HepG2 (cell line): ENCODE results near the gene R3HDM1. TPM values are rescaled to one million over a fixed set of nuclear protein-coding genes. Genes with fewer than 3 reads are reported as not detected.

Source experiments
- ATAC-seq: fragments of 200-7000 bp; cut with Tn5 transposase; 3 replicates; pipeline ENCODE4 v1.9.1; 2020; ENCODE audit warnings: mild to moderate bottlenecking, moderate library complexity
- BruUV-seq: library from RNA; stranded (reverse); fragments of 400-500 nt; replicated peaks from 2 replicates; lab custom pipeline; 2021; lab: Mats Ljungman, UMichigan
- CTCF ChIA-PET: fragments of 300-600 bp; formaldehyde crosslinking; extraction: SDS; loops from one replicate; lab custom pipeline; 2021; ENCODE audit warnings: low total read pairs, inconsistent platforms, low intra/inter-chr PET ratio; lab: Yijun Ruan, JAX
- POLR2A ChIA-PET: fragments of 350-600 bp; sonication (Branson Sonifier 250); formaldehyde crosslinking; loops from one replicate; lab custom pipeline; 2020; ENCODE audit warnings: antibody characterized with exemption, inconsistent platforms; lab: Yijun Ruan, JAX
- DNase-seq: peaks from one replicate; pipeline ENCODE4 v3.0.0-alpha.2; 2015; ENCODE audit warnings: low spot score
- FAIRE-seq: peaks from 3 replicates; lab custom pipeline; 2011; peaks lifted over from hg19 to GRCh38; lab: Jason Lieb, UNC
- H2AFZ ChIP-seq: one replicate; pipeline ENCODE4 v1.6.1; 2011; ENCODE audit warnings: low read length, inconsistent platforms
- H3K27ac ChIP-seq: fragments of 300-600 bp; 3 replicates; pipeline ENCODE4 v1.8.0; 2011; ENCODE audit warnings: mixed run types, mild to moderate bottlenecking, mixed read lengths, low read length, inconsistent platforms; ENCODE audit not compliant: insufficient read depth; ENCODE audit errors: extremely low read length
- H3K27me3 ChIP-seq, 2 experiments: fragments of 200-600 bp in 1 of 2; 2 replicates in 1 of 2; 3 replicates in 1 of 2; pipeline versions ENCODE4 v1.6.0 to v1.8.0; 2011; ENCODE audit warnings: low read length in 2 of 2, mild to moderate bottlenecking in 2 of 2, moderate library complexity in 2 of 2, inconsistent platforms in 1 of 2; ENCODE audit not compliant: insufficient read depth in 2 of 2, control insufficient read depth in 1 of 2
- H3K36me3 ChIP-seq, 2 experiments: fragments of 200-600 bp in 1 of 2; replicated peaks in 1 of 2; 2 replicates in 1 of 2; 3 replicates in 1 of 2; pipeline versions ENCODE4 v1.5.1 to v1.8.0; 2011; ENCODE audit warnings: low read length in 2 of 2, inconsistent platforms in 1 of 2; ENCODE audit not compliant: insufficient read depth in 2 of 2, control insufficient read depth in 1 of 2
- H3K4me1 ChIP-seq: 2 replicates; pipeline ENCODE4 v1.5.1; 2012; ENCODE audit warnings: low read length, inconsistent platforms; ENCODE audit not compliant: insufficient read depth
- H3K4me2 ChIP-seq: 2 replicates; pipeline ENCODE4 v1.6.0; 2011; ENCODE audit warnings: low read depth, low read length, inconsistent platforms
- H3K4me3 ChIP-seq, 3 experiments: fragments of 200-600 bp in 1 of 3; sonication (generic), shearing (Covaris generic) in 1 of 3; replicated peaks in 1 of 3; 2 replicates each; pipeline ENCODE4 v1.5.1; 2011 to 2016; ENCODE audit warnings: low read length in 3 of 3, inconsistent platforms in 2 of 3, low read depth in 2 of 3, mild to moderate bottlenecking in 2 of 3, control low read depth in 1 of 3, mixed read lengths in 1 of 3; ENCODE audit not compliant: insufficient read depth in 1 of 3
- H3K79me2 ChIP-seq: one replicate; pipeline ENCODE4 v1.6.1; 2011; ENCODE audit warnings: low read length, inconsistent platforms; ENCODE audit not compliant: insufficient read depth
- H3K9ac ChIP-seq: 2 replicates; pipeline ENCODE4 v1.6.0; 2011; ENCODE audit warnings: mild to moderate bottlenecking, low read depth, low read length, inconsistent platforms; ENCODE audit not compliant: insufficient read depth
- H3K9me3 ChIP-seq: 2 replicates; pipeline ENCODE4 v1.5.1; 2012; ENCODE audit warnings: mild to moderate bottlenecking, low read length
- H4K20me1 ChIP-seq: 2 replicates; pipeline ENCODE4 v1.6.0; 2011; ENCODE audit warnings: inconsistent platforms, mild to moderate bottlenecking, low read length, moderate library complexity; ENCODE audit not compliant: insufficient read depth
- IRF1 ChIP-seq: sonication (generic); formaldehyde crosslinking; IDR thresholded peaks from 2 replicates; pipeline ENCODE4 v1.4.0; 2020; ENCODE audit warnings: low read depth, mild to moderate bottlenecking, missing genetic modification reagents
- NFE2 ChIP-seq: sonication (generic); formaldehyde crosslinking; IDR thresholded peaks from 2 replicates; pipeline ENCODE4 v1.4.0; 2020; ENCODE audit warnings: missing genetic modification reagents
- PHB2 ChIP-seq: fragments of 450-650 bp; IDR thresholded peaks from 2 replicates; pipeline ENCODE4 v1.6.1; 2018; ENCODE audit not compliant: partially characterized antibody
- PRDM10 ChIP-seq: sonication (generic); formaldehyde crosslinking; IDR thresholded peaks from 2 replicates; pipeline ENCODE4 v1.4.0; 2020; ENCODE audit warnings: low read depth, missing genetic modification reagents
- RBFOX2 ChIP-seq: fragments of 200-400 bp; formaldehyde crosslinking; IDR thresholded peaks from 2 replicates; pipeline ENCODE4 v1.6.1; 2017; ENCODE audit warnings: low read depth, mild to moderate bottlenecking, low read length
- RXRB ChIP-seq: IDR thresholded peaks from 2 replicates; pipeline ENCODE4 v1.6.1; 2016; ENCODE audit warnings: borderline replicate concordance, missing genetic modification reagents, missing compliant biosample characterization
- SCMH1 ChIP-seq: sonication (generic); formaldehyde crosslinking; IDR thresholded peaks from 2 replicates; pipeline ENCODE4 v1.9.0; 2021; ENCODE audit warnings: missing genetic modification reagents, mild to moderate bottlenecking, borderline replicate concordance
- SMARCE1 ChIP-seq: fragments of 450-650 bp; IDR thresholded peaks from 2 replicates; pipeline ENCODE4 v1.6.1; 2017; ENCODE audit warnings: borderline replicate concordance
- TBX2 ChIP-seq: sonication (generic); formaldehyde crosslinking; IDR thresholded peaks from 2 replicates; pipeline ENCODE4 v1.5.0; 2020; ENCODE audit warnings: missing genetic modification reagents, mild to moderate bottlenecking, borderline replicate concordance
- TBX3 ChIP-seq: fragments of 450-650 bp; IDR thresholded peaks from 2 replicates; pipeline ENCODE4 v1.6.1; 2017; ENCODE audit warnings: antibody characterized with exemption, mild to moderate bottlenecking, inconsistent platforms, borderline replicate concordance
- YY1 ChIP-seq: IDR thresholded peaks from 2 replicates; pipeline ENCODE4 v1.6.1; 2011; ENCODE audit warnings: low read length, low read depth, moderate library complexity, mild to moderate bottlenecking; ENCODE audit not compliant: insufficient read depth, insufficient replicate concordance
- ZFP41 ChIP-seq: sonication (generic); formaldehyde crosslinking; IDR thresholded peaks from 2 replicates; pipeline ENCODE4 v1.4.0; 2020; ENCODE audit warnings: mild to moderate bottlenecking, missing genetic modification reagents, borderline replicate concordance
- ZNF234 ChIP-seq: sonication (generic); formaldehyde crosslinking; conservative IDR thresholded peaks from 2 replicates; pipeline ENCODE4 v1.5.1; 2020; ENCODE audit warnings: mild to moderate bottlenecking, missing genetic modification reagents
- ZNF350 ChIP-seq: sonication (generic); formaldehyde crosslinking; IDR thresholded peaks from 2 replicates; pipeline ENCODE4 v1.4.0; 2020; ENCODE audit warnings: mild to moderate bottlenecking, low read depth, missing genetic modification reagents, borderline replicate concordance
- ZNF556 ChIP-seq: sonication (generic); formaldehyde crosslinking; IDR thresholded peaks from 2 replicates; pipeline ENCODE4 v1.4.0; 2020; ENCODE audit warnings: mild to moderate bottlenecking, missing genetic modification reagents, borderline replicate concordance
- ZNF704 ChIP-seq: sonication (generic); formaldehyde crosslinking; IDR thresholded peaks from 2 replicates; pipeline ENCODE4 v1.8.1; 2023; ENCODE audit warnings: mild to moderate bottlenecking, inconsistent platforms, moderate library complexity, missing genetic modification reagents, borderline replicate concordance
- WGBS: methylation state at CpG from one replicate; pipeline ENCODE4 v1.1.6; 2017; ENCODE audit warnings: low lambda C conversion rate; 5-methylcytosine and 5-hydroxymethylcytosine counted together
- in situ Hi-C: cut with HindIII; loops from 2 replicates; pipeline ENCODE4 v1.10.0; 2017; ENCODE audit warnings: low pct_unique_long_range_greater_than_20kb; ENCODE audit not compliant: extremely low pct_ligation_motif_present
- intact Hi-C: fragments of 100-400 bp; cut with micrococcal nuclease; formaldehyde crosslinking; loops from one replicate; pipeline ENCODE4 v1.10.0; 2022; ENCODE audit not compliant: unreplicated experiment
- polyA plus RNA-seq, 8 experiments: library from polyadenylated mRNA; depleted of rRNA in 3 of 8; stranded (reverse) in 7 of 8; unstranded in 1 of 8; fragments of >200 nt; fragmentation: Illumina TruSeq in 4 of 8; extraction: Trizol in 4 of 8; gene quantifications; 2 replicates each; pipeline versions ENCODE4 v1.2.1 to v1.2.3, GENCODE V29; 2011 to 2016; ENCODE audit warnings: low read depth in 4 of 8, missing spikeins in 1 of 8, mixed read lengths in 1 of 8; ENCODE audit not compliant: insufficient read depth in 1 of 8
- total RNA-seq, 5 experiments: library from RNA; depleted of rRNA; stranded (reverse); fragments of >200 nt; fragmentation: Illumina TruSeq; extraction: Trizol; gene quantifications; 2 replicates each; pipeline ENCODE4 v1.2.3, GENCODE V29; 2016; ENCODE audit warnings: low read depth in 1 of 5
- TF ChIP-seq, protein P1 (sequence below): sonication (generic); formaldehyde crosslinking; IDR thresholded peaks from 2 replicates; pipeline ENCODE4 v1.4.0; 2020; ENCODE audit warnings: mild to moderate bottlenecking, missing genetic modification reagents
- TF ChIP-seq, protein P2 (sequence below): IDR thresholded peaks from 2 replicates; pipeline ENCODE4 v1.6.1; 2016; ENCODE audit warnings: low read depth

The R3HDM1 gene
- total and polyA plus RNA-seq, 2 of the 13 experiments (the other 11 are each of a cell fraction or from before 2014, with no cell fraction given), result 15.7 to 54.3 TPM

DNA sequence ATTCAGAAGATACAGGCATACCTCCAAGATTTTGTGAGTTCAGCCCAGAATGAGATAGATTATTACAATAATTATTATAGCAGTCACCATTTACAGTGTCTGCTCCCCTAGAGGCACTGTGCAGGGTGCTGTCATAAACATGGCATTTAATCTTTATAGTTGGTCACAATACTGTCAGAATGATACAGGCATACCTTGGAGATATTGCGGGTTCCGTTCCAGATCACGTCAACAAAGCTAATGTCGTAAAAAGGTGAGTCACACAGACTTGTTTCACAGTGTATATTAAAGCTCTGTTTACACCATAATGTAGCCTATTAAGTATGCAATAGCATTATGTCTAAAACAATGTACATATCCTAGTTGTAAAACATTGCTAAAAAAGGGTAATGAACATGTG is 45.8 kb upstream of the R3HDM1 start:
- no peaks in the 10 kb centered on the region for H3K4me1 ChIP-seq
- 98% methylated on average over 4 of the region's 4 CpGs for WGBS
- ATAC-seq (no peak), FAIRE-seq (no peak), DNase-seq (no peak)
- ChIA-PET POLR2A (no interaction called here), CTCF (no interaction called here)
- intact Hi-C loops, result no loop called here
- in situ Hi-C loops, result no loop called here
- H2AFZ ChIP-seq, result no peak overlapping the region
- no peaks in the 10 kb centered on the region for H3K79me2 ChIP-seq
- no peaks in the 10 kb centered on the region for H3K9me3 ChIP-seq
- no peaks in the 10 kb centered on the region for H4K20me1 ChIP-seq
- no peak overlapping the region for H3K9ac ChIP-seq
- H3K27me3 ChIP-seq, result no peaks in the 10 kb centered on the region
- no TSS peak for BruUV-seq
- no peak overlapping the region for H3K27ac ChIP-seq
- H3K4me3 ChIP-seq, result no peak overlapping the region
- H3K4me2 ChIP-seq, result no peak overlapping the region
- H3K36me3 ChIP-seq, result peaks cover 4 to 7% of the 10 kb centered on the region in 2 experiments; a peak in 3 of 5 replicates
- no peak for TF ChIP-seq RBFOX2
- no peak for TF ChIP-seq ZNF704 (CRISPR knock-in tag)
- TF ChIP-seq SCMH1 (CRISPR knock-in tag), result no peak
- TF ChIP-seq, protein P1, sequence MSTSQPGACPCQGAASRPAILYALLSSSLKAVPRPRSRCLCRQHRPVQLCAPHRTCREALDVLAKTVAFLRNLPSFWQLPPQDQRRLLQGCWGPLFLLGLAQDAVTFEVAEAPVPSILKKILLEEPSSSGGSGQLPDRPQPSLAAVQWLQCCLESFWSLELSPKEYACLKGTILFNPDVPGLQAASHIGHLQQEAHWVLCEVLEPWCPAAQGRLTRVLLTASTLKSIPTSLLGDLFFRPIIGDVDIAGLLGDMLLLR, result no peak
- no peak for TF ChIP-seq ZNF350 (CRISPR knock-in tag)
- TF ChIP-seq TBX3, result no peak
- no peak for TF ChIP-seq RXRB
- TF ChIP-seq PHB2, result no peak
- no peak for TF ChIP-seq YY1
- no peak for TF ChIP-seq IRF1 (CRISPR knock-in tag)
- TF ChIP-seq ZNF234 (CRISPR knock-in tag), result no peak
- no peak for TF ChIP-seq SMARCE1
- no peak for TF ChIP-seq PRDM10
- TF ChIP-seq, protein P2, sequence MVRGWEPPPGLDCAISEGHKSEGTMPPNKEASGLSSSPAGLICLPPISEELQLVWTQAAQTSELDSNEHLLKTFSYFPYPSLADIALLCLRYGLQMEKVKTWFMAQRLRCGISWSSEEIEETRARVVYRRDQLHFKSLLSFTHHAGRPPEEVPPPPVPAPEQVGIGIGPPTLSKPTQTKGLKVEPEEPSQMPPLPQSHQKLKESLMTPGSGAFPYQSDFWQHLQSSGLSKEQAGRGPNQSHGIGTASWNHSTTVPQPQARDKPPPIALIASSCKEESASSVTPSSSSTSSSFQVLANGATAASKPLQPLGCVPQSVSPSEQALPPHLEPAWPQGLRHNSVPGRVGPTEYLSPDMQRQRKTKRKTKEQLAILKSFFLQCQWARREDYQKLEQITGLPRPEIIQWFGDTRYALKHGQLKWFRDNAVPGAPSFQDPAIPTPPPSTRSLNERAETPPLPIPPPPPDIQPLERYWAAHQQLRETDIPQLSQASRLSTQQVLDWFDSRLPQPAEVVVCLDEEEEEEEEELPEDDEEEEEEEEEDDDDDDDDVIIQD (CRISPR knock-in tag), result no peak
- TF ChIP-seq TBX2, result no peak
- TF ChIP-seq NFE2 (CRISPR knock-in tag), result no peak
- TF ChIP-seq ZNF556 (CRISPR knock-in tag), result no peak
- TF ChIP-seq ZFP41 (CRISPR knock-in tag), result no peak
